Endothelial cell of umbilical vein (primary cell): Measurements from ENCODE around the gene UCHL1. TPM values are rescaled to one million over a fixed set of nuclear protein-coding genes. Genes with fewer than 3 reads are reported as not detected.
"Not testable (repeated sequence)": the region's sequence is repeated elsewhere in the genome, so short reads cannot be mapped to it uniquely, and the experiment has no call there.

Source experiments
- BruUV-seq: library from RNA; stranded (reverse); fragments of 400-500 nt; replicated peaks from 2 replicates; lab custom pipeline; 2021; lab: Mats Ljungman, UMichigan
- CTCF ChIA-PET: fragments of 300-600, 350-600 bp; sonication (Branson Sonifier 250); formaldehyde crosslinking; loops from one replicate; lab custom pipeline; 2021; ENCODE audit warnings: antibody characterized with exemption, inconsistent platforms; lab: Charles Lee
- POLR2A ChIA-PET: fragments of 300-600, 350-600 bp; sonication (Branson Sonifier 250); formaldehyde crosslinking; loops from one replicate; lab custom pipeline; 2021; ENCODE audit warnings: antibody characterized with exemption, inconsistent platforms; lab: Charles Lee
- DNase-seq: peaks from one replicate; pipeline ENCODE4 v3.0.0-alpha.2; 2011; ENCODE audit warnings: low read depth, low spot score
- FAIRE-seq: peaks from 2 replicates; lab custom pipeline; 2011; peaks lifted over from hg19 to GRCh38; lab: Jason Lieb, UNC
- H2AFZ ChIP-seq: 2 replicates; pipeline ENCODE4 v1.6.0; 2012; ENCODE audit warnings: low read depth, low read length, control low read depth, inconsistent platforms
- H3K27ac ChIP-seq: 2 replicates; pipeline ENCODE4 v1.5.1; 2011; ENCODE audit warnings: low read depth, mild to moderate bottlenecking, control low read depth, low read length, moderate library complexity; ENCODE audit not compliant: insufficient read depth
- H3K27me3 ChIP-seq, 2 experiments: 2 replicates each; pipeline versions ENCODE4 v1.6.0 to v1.6.1; 2011; ENCODE audit warnings: low read length in 2 of 2, mixed read lengths in 1 of 2; ENCODE audit not compliant: control insufficient read depth in 2 of 2, insufficient read depth in 2 of 2
- H3K36me3 ChIP-seq, 2 experiments: 2 replicates in 1 of 2; 3 replicates in 1 of 2; pipeline ENCODE4 v1.5.1; 2011; ENCODE audit warnings: low read length in 2 of 2, mild to moderate bottlenecking in 1 of 2, moderate library complexity in 1 of 2; ENCODE audit not compliant: control insufficient read depth in 2 of 2, insufficient read depth in 2 of 2; ENCODE audit errors: extremely low read depth in 1 of 2
- H3K4me1 ChIP-seq: 3 replicates; pipeline ENCODE4 v1.5.1; 2011; ENCODE audit warnings: mild to moderate bottlenecking, low read length; ENCODE audit not compliant: control insufficient read depth, insufficient read depth; ENCODE audit errors: extremely low read depth
- H3K4me2 ChIP-seq: 2 replicates; pipeline ENCODE4 v1.6.1; 2011; ENCODE audit warnings: low read length, control low read depth, mixed read lengths; ENCODE audit not compliant: insufficient read depth
- H3K4me3 ChIP-seq, 3 experiments: fragments of 200-600 bp in 1 of 3; sonication (generic), shearing (Covaris generic) in 1 of 3; replicated peaks in 1 of 3; 2 replicates each; pipeline ENCODE4 v1.5.1; 2011 to 2016; ENCODE audit warnings: control low read depth in 3 of 3, low read length in 3 of 3, mild to moderate bottlenecking in 2 of 3, inconsistent platforms in 1 of 3, low read depth in 1 of 3, moderate library complexity in 1 of 3; ENCODE audit not compliant: insufficient read depth in 1 of 3
- H3K79me2 ChIP-seq: 2 replicates; pipeline ENCODE4 v1.6.0; 2012; ENCODE audit warnings: low read length, inconsistent platforms; ENCODE audit not compliant: control insufficient read depth, insufficient read depth
- H3K9ac ChIP-seq: replicated peaks from 2 replicates; pipeline ENCODE3; 2011; ENCODE audit warnings: low read length, control low read depth; ENCODE audit not compliant: insufficient read depth; ENCODE audit errors: extremely low read depth
- H3K9me1 ChIP-seq: replicated peaks from 3 replicates; pipeline ENCODE4 v1.6.0; 2011; ENCODE audit warnings: mild to moderate bottlenecking, low read length; ENCODE audit not compliant: control insufficient read depth, insufficient read depth; ENCODE audit errors: extremely low read depth
- H3K9me3 ChIP-seq: replicated peaks from 2 replicates; pipeline ENCODE4 v1.5.1; 2012; ENCODE audit warnings: low read length, inconsistent platforms; ENCODE audit not compliant: control insufficient read depth, insufficient read depth
- H4K20me1 ChIP-seq: replicated peaks from 2 replicates; pipeline ENCODE3; 2011; ENCODE audit warnings: mild to moderate bottlenecking, low read length; ENCODE audit not compliant: control insufficient read depth, insufficient read depth; ENCODE audit errors: extremely low read depth
- CTCF ChIP-seq, 2 donors: IDR thresholded peaks; 1 replicate in 1 of 2; 2 replicates in 1 of 2; pipeline ENCODE4 v1.5.1; 2011; ENCODE audit warnings: low read length in 2 of 2, mild to moderate bottlenecking in 2 of 2, moderate library complexity in 2 of 2, control low read depth in 1 of 2, inconsistent platforms in 1 of 2, low read depth in 1 of 2; ENCODE audit not compliant: insufficient read depth in 1 of 2; ENCODE audit errors: extremely low read depth in 1 of 2
- EZH2 ChIP-seq: IDR thresholded peaks from 2 replicates; pipeline ENCODE4 v1.6.1; 2012; ENCODE audit warnings: borderline replicate concordance, low read depth, mild to moderate bottlenecking, moderate library complexity, low read length, inconsistent platforms; ENCODE audit not compliant: severe bottlenecking
- FOS ChIP-seq: IDR thresholded peaks from 2 replicates; pipeline ENCODE4 v1.6.1; 2011; ENCODE audit warnings: mild to moderate bottlenecking, low read length, moderate library complexity, borderline replicate concordance; ENCODE audit not compliant: insufficient read depth
- GATA2 ChIP-seq: IDR thresholded peaks from 2 replicates; pipeline ENCODE4 v1.7.0; 2011; ENCODE audit warnings: low read depth, mild to moderate bottlenecking, moderate library complexity, mixed read lengths, low read length; ENCODE audit not compliant: insufficient read length, insufficient read depth
- JUN ChIP-seq: IDR thresholded peaks from 2 replicates; pipeline ENCODE4 v1.6.1; 2011; ENCODE audit warnings: borderline replicate concordance, low read depth; ENCODE audit not compliant: insufficient read length, insufficient read depth
- MAX ChIP-seq: IDR thresholded peaks from 2 replicates; pipeline ENCODE4 v1.6.1; 2011; ENCODE audit not compliant: insufficient read depth, insufficient read length
- MYC ChIP-seq: IDR thresholded peaks from one replicate; pipeline ENCODE4 v1.6.1; 2011; ENCODE audit warnings: mild to moderate bottlenecking, low read depth, low read length
- POLR2A ChIP-seq: IDR thresholded peaks from 2 replicates; pipeline ENCODE4 v1.6.1; 2012; ENCODE audit warnings: low read depth, mild to moderate bottlenecking, control low read depth, low read length
- POLR2AphosphoS5 ChIP-seq: IDR thresholded peaks from 2 replicates; pipeline ENCODE4 v1.6.1; 2012; ENCODE audit warnings: low read depth, mild to moderate bottlenecking, control low read depth, low read length, moderate library complexity; ENCODE audit not compliant: insufficient read depth
- dilution Hi-C: fragments of 300-500 bp; cut with MboI; formaldehyde crosslinking; loops from one replicate; pipeline ENCODE4 v1.15.0; 2019; ENCODE audit warnings: low sequenced_read_pairs; ENCODE audit not compliant: extremely low pct_ligation_motif_present
- intact Hi-C: fragments of 100-400 bp; cut with micrococcal nuclease; formaldehyde crosslinking; loops from one replicate; pipeline ENCODE4 v1.10.0; 2022
- polyA plus RNA-seq, 4 experiments: library from polyadenylated mRNA; depleted of rRNA in 3 of 4; stranded (reverse) in 3 of 4; unstranded in 1 of 4; fragments of >200 nt; gene quantifications; 2 replicates each; pipeline versions ENCODE4 v1.2.1 to v1.2.3, GENCODE V29; 2011 to 2012; ENCODE audit warnings: missing spikeins in 1 of 4
- total RNA-seq: library from RNA; stranded (reverse); gene quantifications from 2 replicates; pipeline ENCODE4 v1.2.3, GENCODE V29; 2021

The UCHL1 gene
- total and polyA plus RNA-seq, 2 donors (not counting 3 experiments of a cell fraction or from before 2014, with no cell fraction given) = 501 to 1,128 TPM

GRCh38 chr4:41269682-41270081 is 13.0 kb downstream of the UCHL1 start:
- POLR2A ChIA-PET = no interaction called here
- DNase-seq (no peak), FAIRE-seq (no peak)
- H3K36me3 ChIP-seq = peaks cover 2 to 8% of the 10 kb centered on the region in 2 experiments
- H3K79me2 ChIP-seq = no peaks in the 10 kb centered on the region
- H3K27me3 ChIP-seq = no peaks in the 10 kb centered on the region
- no peak overlapping the region for H3K4me3 ChIP-seq
- no peaks in the 10 kb centered on the region for H3K9me1 ChIP-seq
- no peaks in the 10 kb centered on the region for H3K9me3 ChIP-seq
- H2AFZ ChIP-seq = no peak overlapping the region
- intact Hi-C loops = no loop called here
- H3K9ac ChIP-seq = no peak overlapping the region
- CTCF ChIA-PET = no interaction called here
- H3K27ac ChIP-seq = no peak overlapping the region
- H3K4me1 ChIP-seq = no peaks in the 10 kb centered on the region
- BruUV-seq = no TSS peak
- TF ChIP-seq GATA2 (no peak), MAX (no peak), CTCF (IDR thresholded peaks at IDR 0.05; ENCODE audit: extremely low read depth in 1 of 2, insufficient read depth in 1 of 2, low read depth in 1 of 2, low read length in 2 of 2) (no peak), POLR2AphosphoS5 (no peak), EZH2 (no peak), POLR2A (no peak), MYC (no peak), JUN (no peak), FOS (no peak)
- no peak overlapping the region for H3K4me2 ChIP-seq
- H4K20me1 ChIP-seq = no peaks in the 10 kb centered on the region
- dilution Hi-C loops = no loop called here

DNA sequence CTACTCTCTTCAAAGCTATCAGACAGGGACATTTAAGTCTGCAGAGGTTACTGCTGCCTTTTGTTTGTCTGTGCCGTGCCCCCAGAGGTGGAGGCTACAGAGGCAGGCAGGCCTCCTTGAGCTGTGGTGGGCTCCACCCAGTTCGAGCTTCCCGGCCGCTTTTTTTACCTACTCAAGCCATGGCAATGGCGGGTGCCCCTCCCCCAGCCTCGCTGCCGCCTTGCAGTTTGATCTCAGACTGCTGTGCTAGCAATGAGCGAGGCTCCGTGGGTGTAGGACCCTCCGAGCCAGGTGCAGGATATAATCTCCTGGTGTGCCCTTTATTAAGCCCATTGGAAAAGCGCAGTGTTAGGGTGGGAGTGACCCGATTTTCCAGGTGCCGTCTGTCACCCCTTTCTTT is 19.2 kb downstream of the UCHL1 start:
- DNase-seq, BruUV-seq, intact Hi-C loops, H3K9me3 ChIP-seq, H3K4me2 ChIP-seq, POLR2A ChIA-PET, dilution Hi-C loops, H2AFZ ChIP-seq, H3K4me3 ChIP-seq, H3K27ac ChIP-seq, H4K20me1 ChIP-seq, H3K9me1 ChIP-seq, H3K9ac ChIP-seq, H3K36me3 ChIP-seq, H3K79me2 ChIP-seq, H3K27me3 ChIP-seq, H3K4me1 ChIP-seq, FAIRE-seq: not testable (repeated sequence)
- CTCF ChIA-PET = interaction anchor here (0.9 to 1.7 kb wide), 2 partner anchors 368 to 386 kb away, joined by 5 read pairs; no protein-coding TSS in a partner anchor
